GM23338 (cell line): ENCODE measurements around the gene C1QBP. TPM values are rescaled to one million over a fixed set of nuclear protein-coding genes. Genes with fewer than 3 reads are reported as not detected.

Experiments used
- ATAC-seq: fragments of 200-7000 bp; cut with Tn5 transposase; 3 replicates; pipeline ENCODE4 v1.9.1; 2020
- DNase-seq: peaks from one replicate; pipeline ENCODE4 v3.0.0-alpha.2; 2015; ENCODE audit warnings: low spot score
- H2AFZ ChIP-seq: fragments of 200-600 bp; sonication (generic); 2 replicates; pipeline ENCODE4 v1.8.0; 2016; ENCODE audit warnings: antibody characterized with exemption, mild to moderate bottlenecking, moderate library complexity
- H3F3A ChIP-seq: fragments of 200-600 bp; sonication (generic); replicated peaks from 2 replicates; pipeline ENCODE4 v1.8.0; 2017; ENCODE audit warnings: antibody characterized with exemption, mixed run types, low read depth
- H3K27ac ChIP-seq: fragments of 200-600 bp; sonication (generic); 2 replicates; pipeline ENCODE4 v1.6.1; 2016; ENCODE audit warnings: low read depth
- H3K27me3 ChIP-seq: fragments of 200-600 bp; sonication (generic); 2 replicates; pipeline ENCODE4 v1.8.0; 2016; ENCODE audit warnings: mild to moderate bottlenecking, mixed run types, moderate library complexity; ENCODE audit not compliant: insufficient read depth
- H3K36me3 ChIP-seq: fragments of 200-600 bp; sonication (generic); 2 replicates; pipeline ENCODE4 v1.8.0; 2016; ENCODE audit warnings: mild to moderate bottlenecking; ENCODE audit not compliant: insufficient read depth
- H3K4me1 ChIP-seq: fragments of 200-600 bp; sonication (generic); 2 replicates; pipeline ENCODE4 v1.8.0; 2016; ENCODE audit warnings: mild to moderate bottlenecking, moderate library complexity; ENCODE audit not compliant: insufficient read depth
- H3K4me2 ChIP-seq: fragments of 200-600 bp; sonication (generic); 2 replicates; pipeline ENCODE4 v1.7.1; 2017; ENCODE audit warnings: mixed run types
- H3K4me3 ChIP-seq: fragments of 200-600 bp; sonication (generic); 2 replicates; pipeline ENCODE4 v1.6.1; 2016; ENCODE audit warnings: mixed run types
- H3K79me2 ChIP-seq: fragments of 200-600 bp; sonication (generic); replicated peaks from 2 replicates; pipeline ENCODE4 v1.8.0; 2017; ENCODE audit warnings: mild to moderate bottlenecking; ENCODE audit not compliant: insufficient read depth
- H3K9me2 ChIP-seq: fragments of 200-600 bp; sonication (generic); 2 replicates; pipeline ENCODE4 v1.8.0; 2017; ENCODE audit not compliant: insufficient read depth
- H4K20me1 ChIP-seq: fragments of 200-600 bp; sonication (generic); replicated peaks from 2 replicates; pipeline ENCODE4 v1.8.0; 2017; ENCODE audit warnings: mild to moderate bottlenecking; ENCODE audit not compliant: insufficient read depth
- H3K27ac Mint-ChIP-seq: 2 replicates; pipeline ENCODE4 v1.8.0; 2020; ENCODE audit warnings: inconsistent platforms, mild to moderate bottlenecking, moderate library complexity, mixed read lengths
- H3K27me3 Mint-ChIP-seq: 3 replicates; pipeline ENCODE4 v1.8.0; 2022; ENCODE audit warnings: low read depth, mild to moderate bottlenecking, moderate library complexity, mixed read lengths, inconsistent platforms; ENCODE audit not compliant: insufficient read depth, poor library complexity
- H3K36me3 Mint-ChIP-seq: 3 replicates; pipeline ENCODE4 v1.8.0; 2021; ENCODE audit warnings: low read depth, mild to moderate bottlenecking, inconsistent platforms, moderate library complexity, mixed read lengths
- H3K4me1 Mint-ChIP-seq: 3 replicates; pipeline ENCODE4 v1.8.0; 2020; ENCODE audit warnings: mild to moderate bottlenecking, inconsistent platforms, mixed read lengths
- H3K4me3 Mint-ChIP-seq: 3 replicates; pipeline ENCODE4 v1.8.0; 2021; ENCODE audit warnings: moderate library complexity, mild to moderate bottlenecking, inconsistent platforms, mixed read lengths
- H3K9me3 Mint-ChIP-seq: 3 replicates; pipeline ENCODE4 v1.8.0; 2020; ENCODE audit warnings: moderate library complexity, mild to moderate bottlenecking, inconsistent platforms, mixed read lengths
- CREB1 ChIP-seq: fragments of 250-450 bp; sonication (Bioruptor Pico); IDR thresholded peaks from 2 replicates; pipeline ENCODE4 v1.5.0; 2020; ENCODE audit warnings: low read depth, mild to moderate bottlenecking, moderate library complexity
- CTCF ChIP-seq, 2 experiments: fragments of 200-600 bp in 1 of 2; sonication (generic) in 1 of 2; conservative IDR thresholded peaks; 2 replicates each; pipeline versions ENCODE4 v1.5.1 to v1.6.1; 2016 to 2017; ENCODE audit warnings: antibody characterized with exemption in 2 of 2, low read depth in 2 of 2, mild to moderate bottlenecking in 2 of 2, moderate library complexity in 1 of 2
- ETS1 ChIP-seq: IDR thresholded peaks from 2 replicates; pipeline ENCODE4 v1.6.1; 2016; ENCODE audit warnings: antibody characterized with exemption
- EZH2phosphoT487 ChIP-seq: fragments of 200-600 bp; sonication (generic); IDR thresholded peaks from one replicate; pipeline ENCODE4 v1.8.1; 2018; ENCODE audit warnings: antibody characterized with exemption; ENCODE audit not compliant: unreplicated experiment
- JUNB ChIP-seq: IDR thresholded peaks from one replicate; pipeline ENCODE4 v1.6.1; 2016; ENCODE audit warnings: antibody characterized with exemption; ENCODE audit not compliant: unreplicated experiment
- NANOG ChIP-seq: IDR thresholded peaks from 2 replicates; pipeline ENCODE4 v1.6.1; 2016; ENCODE audit warnings: antibody characterized with exemption, borderline replicate concordance
- POLR2AphosphoS5 ChIP-seq: IDR thresholded peaks from 2 replicates; pipeline ENCODE4 v1.6.1; 2016; ENCODE audit warnings: antibody characterized with exemption, low read depth
- ZNF114 ChIP-seq: fragments of 250-450 bp; sonication (Bioruptor Pico); IDR thresholded peaks from 2 replicates; pipeline ENCODE4 v1.5.0; 2020; ENCODE audit warnings: mild to moderate bottlenecking, moderate library complexity
- ZNF462 ChIP-seq: fragments of 250-450 bp; sonication (Bioruptor Pico); IDR thresholded peaks from 2 replicates; pipeline ENCODE4 v1.5.0; 2020; ENCODE audit warnings: mild to moderate bottlenecking, moderate library complexity
- polyA plus RNA-seq: library from polyadenylated mRNA; unstranded; fragments of >200 nt; fragmentation: Nextera tagmentation; extraction: Ambion mirVana; gene quantifications from 2 replicates; pipeline ENCODE4 v1.2.1, GENCODE V29; 2016
- total RNA-seq: library from RNA; depleted of rRNA; stranded (reverse); fragments of >200 nt; shearing (Covaris generic); gene quantifications from 2 replicates; pipeline ENCODE4 v1.2.3, GENCODE V29; 2014
- TF ChIP-seq, protein P1 (sequence below): IDR thresholded peaks from one replicate; pipeline ENCODE4 v1.6.1; 2018; ENCODE audit warnings: antibody characterized with exemption; ENCODE audit not compliant: unreplicated experiment

C1QBP gene
- total and polyA plus RNA-seq, 2 experiments from 2014 or later = 478 to 704 TPM

DNA sequence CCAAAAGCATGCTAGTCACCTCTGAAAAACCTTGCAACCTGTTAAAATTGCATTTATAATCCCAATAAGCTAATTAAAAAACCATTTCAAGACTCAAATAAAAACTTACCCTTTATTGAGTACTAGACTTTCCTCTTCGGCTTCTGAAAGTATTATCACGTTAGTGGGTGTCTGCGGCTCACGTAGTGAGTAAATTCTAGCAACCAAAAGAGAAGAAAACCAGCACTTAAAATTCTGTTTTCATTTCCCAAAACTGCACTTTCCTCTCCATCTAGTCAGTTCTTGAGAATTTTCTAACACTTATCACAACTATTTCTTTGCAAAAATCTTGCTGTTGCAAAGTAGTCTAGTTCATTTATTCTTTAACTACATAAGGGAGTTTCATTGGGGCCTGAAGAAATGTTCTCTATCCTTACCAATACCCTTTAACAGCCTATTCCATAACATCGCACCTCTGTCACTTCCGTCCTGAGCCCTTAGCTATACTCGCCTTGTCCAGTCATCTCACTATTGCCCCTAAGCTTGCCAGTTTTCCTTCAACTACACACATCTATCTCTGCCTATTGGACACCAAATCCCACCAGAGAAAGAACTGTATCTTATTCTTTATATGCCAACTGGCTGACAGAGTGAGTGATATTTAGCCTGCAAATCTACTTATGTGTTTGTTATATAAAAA lies 28.2 kb downstream of the C1QBP start:
- Mint-ChIP-seq H3K27ac (no peak overlapping the region), H3K36me3 (peaks cover 45% of the 10 kb centered on the region)
- no peak for ATAC-seq

More for the DNA sequence above, 28.2 kb downstream of the C1QBP start:
- Histone ChIP-seq H3K36me3 (peaks cover 84% of the 10 kb centered on the region), H3K4me3 (no peak overlapping the region), H3K4me1 (no peaks in the 10 kb centered on the region), H3K4me2 (no peak overlapping the region), H3K9me2 (no peaks in the 10 kb centered on the region), H3F3A (no peaks in the 10 kb centered on the region), H3K79me2 (peaks cover 54% of the 10 kb centered on the region), H3K27me3 (no peaks in the 10 kb centered on the region), H2AFZ (no peak overlapping the region), H3K27ac (no peak overlapping the region), H4K20me1 (peaks cover 41% of the 10 kb centered on the region; the same call in 1 of the 2 replicates)
- Mint-ChIP-seq H3K27me3 (no peaks in the 10 kb centered on the region), H3K4me1 (no peaks in the 10 kb centered on the region), H3K4me3 (no peak overlapping the region), H3K9me3 (no peaks in the 10 kb centered on the region)
- TF ChIP-seq ZNF462 (no peak), CTCF (conservative IDR thresholded peaks at IDR 0.05; ENCODE audit: low read depth in 2 of 2) (no peak), POLR2AphosphoS5 (no peak), JUNB (no peak), NANOG (no peak), CREB1 (CRISPR knock-in tag) (no peak), ETS1 (no peak), EZH2phosphoT487 (no peak), ZNF114 (CRISPR knock-in tag) (no peak)
- TF ChIP-seq, protein P1, sequence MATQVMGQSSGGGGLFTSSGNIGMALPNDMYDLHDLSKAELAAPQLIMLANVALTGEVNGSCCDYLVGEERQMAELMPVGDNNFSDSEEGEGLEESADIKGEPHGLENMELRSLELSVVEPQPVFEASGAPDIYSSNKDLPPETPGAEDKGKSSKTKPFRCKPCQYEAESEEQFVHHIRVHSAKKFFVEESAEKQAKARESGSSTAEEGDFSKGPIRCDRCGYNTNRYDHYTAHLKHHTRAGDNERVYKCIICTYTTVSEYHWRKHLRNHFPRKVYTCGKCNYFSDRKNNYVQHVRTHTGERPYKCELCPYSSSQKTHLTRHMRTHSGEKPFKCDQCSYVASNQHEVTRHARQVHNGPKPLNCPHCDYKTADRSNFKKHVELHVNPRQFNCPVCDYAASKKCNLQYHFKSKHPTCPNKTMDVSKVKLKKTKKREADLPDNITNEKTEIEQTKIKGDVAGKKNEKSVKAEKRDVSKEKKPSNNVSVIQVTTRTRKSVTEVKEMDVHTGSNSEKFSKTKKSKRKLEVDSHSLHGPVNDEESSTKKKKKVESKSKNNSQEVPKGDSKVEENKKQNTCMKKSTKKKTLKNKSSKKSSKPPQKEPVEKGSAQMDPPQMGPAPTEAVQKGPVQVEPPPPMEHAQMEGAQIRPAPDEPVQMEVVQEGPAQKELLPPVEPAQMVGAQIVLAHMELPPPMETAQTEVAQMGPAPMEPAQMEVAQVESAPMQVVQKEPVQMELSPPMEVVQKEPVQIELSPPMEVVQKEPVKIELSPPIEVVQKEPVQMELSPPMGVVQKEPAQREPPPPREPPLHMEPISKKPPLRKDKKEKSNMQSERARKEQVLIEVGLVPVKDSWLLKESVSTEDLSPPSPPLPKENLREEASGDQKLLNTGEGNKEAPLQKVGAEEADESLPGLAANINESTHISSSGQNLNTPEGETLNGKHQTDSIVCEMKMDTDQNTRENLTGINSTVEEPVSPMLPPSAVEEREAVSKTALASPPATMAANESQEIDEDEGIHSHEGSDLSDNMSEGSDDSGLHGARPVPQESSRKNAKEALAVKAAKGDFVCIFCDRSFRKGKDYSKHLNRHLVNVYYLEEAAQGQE = no peak
- DNase-seq = no peak
